ENCODE measurements around the gene MCU.

- TF ChIP-seq EZH2 (IDR thresholded peaks at IDR 0.05; ENCODE audit: insufficient read depth, low read length), result no peak
- TF ChIP-seq, protein P1, sequence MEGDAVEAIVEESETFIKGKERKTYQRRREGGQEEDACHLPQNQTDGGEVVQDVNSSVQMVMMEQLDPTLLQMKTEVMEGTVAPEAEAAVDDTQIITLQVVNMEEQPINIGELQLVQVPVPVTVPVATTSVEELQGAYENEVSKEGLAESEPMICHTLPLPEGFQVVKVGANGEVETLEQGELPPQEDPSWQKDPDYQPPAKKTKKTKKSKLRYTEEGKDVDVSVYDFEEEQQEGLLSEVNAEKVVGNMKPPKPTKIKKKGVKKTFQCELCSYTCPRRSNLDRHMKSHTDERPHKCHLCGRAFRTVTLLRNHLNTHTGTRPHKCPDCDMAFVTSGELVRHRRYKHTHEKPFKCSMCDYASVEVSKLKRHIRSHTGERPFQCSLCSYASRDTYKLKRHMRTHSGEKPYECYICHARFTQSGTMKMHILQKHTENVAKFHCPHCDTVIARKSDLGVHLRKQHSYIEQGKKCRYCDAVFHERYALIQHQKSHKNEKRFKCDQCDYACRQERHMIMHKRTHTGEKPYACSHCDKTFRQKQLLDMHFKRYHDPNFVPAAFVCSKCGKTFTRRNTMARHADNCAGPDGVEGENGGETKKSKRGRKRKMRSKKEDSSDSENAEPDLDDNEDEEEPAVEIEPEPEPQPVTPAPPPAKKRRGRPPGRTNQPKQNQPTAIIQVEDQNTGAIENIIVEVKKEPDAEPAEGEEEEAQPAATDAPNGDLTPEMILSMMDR (IDR thresholded peaks at IDR 0.05; ENCODE audit: insufficient read depth, low read depth, low read length), result no peak
Measured at GRCh38 chr10:72910705-72911104, 218.8 kb downstream of the MCU start.
